ENCODE results near the gene ZNF99. TPM values are rescaled to one million over a fixed set of nuclear protein-coding genes. Genes with fewer than 3 reads are reported as not detected.

The ZNF99 gene
- total RNA-seq: not detected in 2 replicates

GRCh38 chr19:22783651-22784410, at the start of gene ZNF99:
Gene ZNF99, minus strand, starts transcription at chr19:22784151. Its CDS starts 135 bp downstream, at chr19:22784016.

DNA sequence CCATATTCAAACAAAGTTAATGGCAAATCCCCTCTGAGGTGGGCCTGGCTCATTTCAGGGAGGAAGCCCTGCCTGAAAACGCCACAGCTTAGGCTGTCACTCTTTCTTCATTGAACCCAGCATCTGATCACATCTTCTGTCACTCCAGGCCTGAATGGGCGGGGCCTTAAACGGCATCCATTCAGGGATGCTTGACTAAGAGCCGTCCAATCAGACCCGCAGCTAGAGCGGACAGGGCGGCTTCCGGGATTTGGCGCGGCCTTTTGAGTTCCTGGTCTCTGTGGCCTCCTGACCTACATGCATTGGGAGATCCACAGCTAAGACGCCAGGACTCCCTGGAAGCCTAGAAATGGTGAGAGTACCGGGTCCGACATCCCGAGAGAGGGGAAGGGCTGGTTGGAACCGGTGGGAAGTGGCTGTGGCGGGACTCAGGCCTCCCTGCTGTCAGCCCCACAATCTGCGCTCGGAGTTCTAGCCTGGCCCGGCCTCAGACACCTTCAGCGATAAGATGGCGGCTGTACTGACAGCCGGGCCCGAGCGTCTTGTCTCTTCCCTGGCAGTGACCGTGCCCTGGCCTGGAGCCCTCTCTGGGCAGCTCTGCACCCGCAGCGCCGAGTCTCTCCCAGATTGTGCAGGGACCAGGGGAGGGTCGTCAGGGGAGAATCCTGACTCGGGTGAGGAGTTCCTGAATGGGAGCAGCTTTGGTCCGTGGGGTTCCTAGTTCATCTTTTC, 48.2 kb upstream of the ZNF99 start, which contains the start of gene ZNF723:
Gene ZNF723 (plus strand): TSS at position 261 of the 732 bp plus-strand sequence. CDS start 89 bp downstream, at position 350.

Other genes with a start within 250 kb of the ZNF99 start
- under 0.01 and 0.34 TPM in 2 replicates for gene ZNF492, start 149.8 kb downstream of the ZNF99 start, total RNA-seq
- not detected in 2 replicates for gene ZNF723, start 48.1 kb upstream of the ZNF99 start, total RNA-seq
- gene ZNF728, start 219.0 kb upstream of the ZNF99 start, total RNA-seq: under 0.01 TPM in 1 of 2 replicates, not detected in the other